NCI-H2171 treated with DMSO at 0.1 percent for 48 hours (cell line): ENCODE results near the gene MTCL1.

Experiments used
- DNase-seq: peaks from one replicate; lab custom pipeline; 2025; lab: John Stamatoyannopoulos, UW

Gene MTCL1

GRCh38 chr18:8865934-8866333 is 160.6 kb downstream of the MTCL1 start:
- DNase-seq, result no peak

GRCh38 chr18:8866679-8867078 is 161.3 kb downstream of the MTCL1 start:
- no peak for DNase-seq

GRCh38 chr18:8868276-8868675 is 162.9 kb downstream of the MTCL1 start:
- DNase-seq, result no peak

GRCh38 chr18:8868779-8869415 is 163.5 kb downstream of the MTCL1 start:
- peak; percentile 32 for DNase-seq

- no peak for DNase-seq
Measured at GRCh38 chr18:8869696-8870095, 164.3 kb downstream of the MTCL1 start.

GRCh38 chr18:8870528-8870927 is 165.2 kb downstream of the MTCL1 start:
- DNase-seq, result peak; percentile 62

GRCh38 chr18:8871489-8871888 is 166.1 kb downstream of the MTCL1 start:
- peak; percentile 91 for DNase-seq

GRCh38 chr18:8874872-8875271 is 169.5 kb downstream of the MTCL1 start:
- DNase-seq, result no peak

GRCh38 chr18:8876887-8877286 is 171.5 kb downstream of the MTCL1 start:
- no peak for DNase-seq

- no peak for DNase-seq
Measured at GRCh38 chr18:8881103-8881502, 175.7 kb downstream of the MTCL1 start.
